WTC11 (cell line): ENCODE measurements around the gene NAALAD2. TPM values are rescaled to one million over a fixed set of nuclear protein-coding genes. Genes with fewer than 3 reads are reported as not detected.

ENCODE experiments used
- ARID4B ChIP-seq: sonication (generic); formaldehyde crosslinking; IDR thresholded peaks from 2 replicates; pipeline ENCODE4 v1.8.0; 2023; ENCODE audit warnings: missing genetic modification reagents, mild to moderate bottlenecking, borderline replicate concordance
- MAX ChIP-seq: sonication (generic); formaldehyde crosslinking; IDR thresholded peaks from 2 replicates; pipeline ENCODE4 v1.8.0; 2022; ENCODE audit warnings: mild to moderate bottlenecking, missing genetic modification reagents
- MLX ChIP-seq: sonication (generic); formaldehyde crosslinking; IDR thresholded peaks from 2 replicates; pipeline ENCODE4 v1.8.1; 2023; ENCODE audit warnings: mild to moderate bottlenecking, missing genetic modification reagents, moderate library complexity
- total RNA-seq: library from RNA; stranded (reverse); gene quantifications from 3 replicates; pipeline ENCODE4 v1.2.3, GENCODE V29; 2021

NAALAD2 gene
- total RNA-seq, 1 experiment from 2014 or later, result 3.7 TPM

GRCh38 chr11:90241414-90241813, 107.0 kb downstream of the NAALAD2 start (continued):
- TF ChIP-seq ARID4B (CRISPR knock-in tag) (no peak), MLX (no peak), MAX (CRISPR knock-in tag) (no peak)

Other genes with a start within 250 kb of the NAALAD2 start
- gene TRIM49D1, start 212.4 kb upstream of the NAALAD2 start, total RNA-seq, result not detected in 3 replicates
- not detected in 3 replicates for gene TRIM49D2, start 210.6 kb upstream of the NAALAD2 start, total RNA-seq
- gene TRIM64, start 168.6 kb upstream of the NAALAD2 start, total RNA-seq, result not detected in 3 replicates
- not detected in 3 replicates for gene TRIM49C, start 103.6 kb upstream of the NAALAD2 start, total RNA-seq
- not detected in 3 replicates for gene UBTFL1, start 48.7 kb upstream of the NAALAD2 start, total RNA-seq
- gene CHORDC1, start 88.4 kb downstream of the NAALAD2 start, total RNA-seq, result 71.8 to 83.4 TPM (median 74.0 TPM) in 3 replicates